HG02981 (cell line): ENCODE data around the gene TRIM44.
"Not testable (repeated sequence)": the region's sequence is repeated elsewhere in the genome, so short reads cannot be mapped to it uniquely, and the experiment has no call there.

ENCODE experiments used
- ATAC-seq: cut with Tn5 transposase; IDR thresholded peaks from one replicate; pipeline ENCODE4 v1.9.1; 2021; ENCODE audit warnings: mild to moderate bottlenecking, moderate library complexity; ENCODE audit not compliant: unreplicated experiment

The TRIM44 gene

GRCh38 chr11:35632301-35632700, 30.3 kb upstream of the TRIM44 start:
- ATAC-seq = no peak

- no peak for ATAC-seq
Measured at GRCh38 chr11:35633827-35634423, 28.6 kb upstream of the TRIM44 start.

GRCh38 chr11:35635933-35636332, 26.6 kb upstream of the TRIM44 start:
- no peak for ATAC-seq

- no peak for ATAC-seq
Measured at GRCh38 chr11:35639591-35640179, 22.9 kb upstream of the TRIM44 start.

GRCh38 chr11:35641171-35641897, 21.2 kb upstream of the TRIM44 start:
- no peak for ATAC-seq

GRCh38 chr11:35641964-35642363, 20.6 kb upstream of the TRIM44 start:
- no peak for ATAC-seq

GRCh38 chr11:35647421-35648093, 15.0 kb upstream of the TRIM44 start:
- ATAC-seq = no peak

- no peak for ATAC-seq
Measured at GRCh38 chr11:35650006-35650405, 12.6 kb upstream of the TRIM44 start.

- ATAC-seq = no peak
Measured at GRCh38 chr11:35650467-35650866, 12.1 kb upstream of the TRIM44 start.

- no peak for ATAC-seq
Measured at GRCh38 chr11:35651263-35651662, 11.3 kb upstream of the TRIM44 start.

- not testable (repeated sequence) for ATAC-seq
Measured at GRCh38 chr11:35652786-35653185, 9.8 kb upstream of the TRIM44 start.

- ATAC-seq = no peak
Measured at GRCh38 chr11:35654711-35655110, 7.9 kb upstream of the TRIM44 start.

- ATAC-seq = no peak
Measured at GRCh38 chr11:35655254-35655653, 7.3 kb upstream of the TRIM44 start.

GRCh38 chr11:35655856-35656255, 6.7 kb upstream of the TRIM44 start:
- no peak for ATAC-seq

GRCh38 chr11:35658020-35658948, 4.3 kb upstream of the TRIM44 start:
- ATAC-seq = no peak

GRCh38 chr11:35661534-35661933, 1.0 kb upstream of the TRIM44 start:
- no peak for ATAC-seq

- peak; percentile 29 for ATAC-seq
Measured at GRCh38 chr11:35662061-35662648, 420 bp upstream of the TRIM44 start.

- ATAC-seq = no peak
Measured at GRCh38 chr11:35663408-35663702, 780 bp downstream of the TRIM44 start.

GRCh38 chr11:35664977-35665441, 2.4 kb downstream of the TRIM44 start:
- no peak for ATAC-seq

- ATAC-seq = no peak
Measured at GRCh38 chr11:35667257-35667656, 4.7 kb downstream of the TRIM44 start.
